ENCODE data around the gene TEX101.
"Not testable (repeated sequence)": the region's sequence is repeated elsewhere in the genome, so short reads cannot be mapped to it uniquely, and the experiment has no call there.

TEX101 gene, protein sequence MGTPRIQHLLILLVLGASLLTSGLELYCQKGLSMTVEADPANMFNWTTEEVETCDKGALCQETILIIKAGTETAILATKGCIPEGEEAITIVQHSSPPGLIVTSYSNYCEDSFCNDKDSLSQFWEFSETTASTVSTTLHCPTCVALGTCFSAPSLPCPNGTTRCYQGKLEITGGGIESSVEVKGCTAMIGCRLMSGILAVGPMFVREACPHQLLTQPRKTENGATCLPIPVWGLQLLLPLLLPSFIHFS

GRCh38 chr19:43414554-43414953 lies at the start of gene TEX101:
Gene TEX101 (plus strand): TSS chr19:43414890. CDS start chr19:43415920, 1,030 bp downstream.
- no peak for DNase-seq (ENCODE audit: low spot score)

DNA sequence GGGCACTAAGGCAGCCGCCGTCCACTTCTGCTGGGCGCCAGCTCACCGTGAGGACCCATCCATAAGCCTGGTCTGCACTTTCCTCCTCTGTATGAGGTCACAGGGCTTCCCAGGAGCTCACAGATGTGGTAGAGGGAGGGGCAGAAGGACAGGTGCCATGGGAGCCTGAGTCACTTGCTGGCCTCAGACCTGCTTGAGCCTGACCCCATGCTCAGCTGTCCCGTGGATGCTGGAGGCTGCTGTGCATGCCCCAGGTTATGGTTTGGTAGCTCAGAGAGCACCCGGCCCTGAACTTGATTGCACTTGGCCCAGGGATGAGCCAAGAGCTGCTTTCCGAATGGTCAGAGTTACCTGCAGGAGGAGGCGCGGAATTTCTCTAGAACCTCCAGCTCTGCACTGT lies 49.0 kb upstream of the TEX101 start:
- DNase-seq (ENCODE audit: low spot score), result not testable (repeated sequence)

DNA sequence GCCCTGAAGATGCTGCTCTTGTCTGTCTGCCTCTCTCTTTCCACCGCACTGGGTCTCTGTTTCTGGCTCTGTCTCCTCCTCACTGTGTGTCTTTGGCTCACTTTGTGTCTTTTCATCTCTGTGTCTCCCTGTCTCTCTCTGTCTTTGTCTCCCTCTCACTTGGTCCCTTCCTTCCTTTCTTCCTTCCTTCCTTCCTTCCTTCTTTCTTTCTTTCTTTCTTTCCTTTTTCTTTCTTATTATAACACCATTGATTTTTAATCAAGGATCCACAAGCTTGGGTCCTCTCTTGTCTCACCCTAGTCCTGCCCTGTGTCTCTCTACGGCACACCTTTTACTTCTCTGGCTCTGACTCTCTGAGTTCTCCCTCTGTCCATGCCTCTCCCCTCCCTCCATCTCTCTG lies 46.9 kb upstream of the TEX101 start:
- no peak for DNase-seq (ENCODE audit: low spot score)

DNA sequence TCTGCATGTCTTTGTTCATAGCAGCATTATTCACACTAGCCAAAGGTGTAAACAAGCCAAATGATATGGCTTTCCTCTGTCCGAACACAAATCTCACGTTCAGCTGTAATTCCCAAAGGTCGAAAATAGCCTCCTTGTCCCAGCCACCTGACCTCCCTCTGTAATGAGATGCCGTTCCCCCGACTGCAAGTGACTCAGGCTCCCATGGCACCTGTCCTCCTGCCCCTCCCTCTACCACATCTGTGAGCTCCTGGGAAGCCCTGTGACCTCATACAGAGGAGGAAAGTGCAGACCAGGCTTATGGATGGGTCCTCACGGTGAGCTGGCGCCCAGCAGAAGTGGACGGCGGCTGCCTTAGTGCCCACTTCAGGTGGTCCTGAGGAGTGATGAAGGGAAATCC lies 45.8 kb upstream of the TEX101 start:
- DNase-seq (ENCODE audit: low spot score), result not testable (repeated sequence)

- DNase-seq (ENCODE audit: low spot score), result no peak
These were observed 42.8 kb upstream of the TEX101 start for GRCh38 chr19:43371909-43372308.

- no peak for DNase-seq (ENCODE audit: low spot score)
These were observed 42.2 kb upstream of the TEX101 start for GRCh38 chr19:43372462-43372861.

GRCh38 chr19:43377624-43378023 lies 37.1 kb upstream of the TEX101 start:
- not testable (repeated sequence) for DNase-seq (ENCODE audit: low spot score)

DNA sequence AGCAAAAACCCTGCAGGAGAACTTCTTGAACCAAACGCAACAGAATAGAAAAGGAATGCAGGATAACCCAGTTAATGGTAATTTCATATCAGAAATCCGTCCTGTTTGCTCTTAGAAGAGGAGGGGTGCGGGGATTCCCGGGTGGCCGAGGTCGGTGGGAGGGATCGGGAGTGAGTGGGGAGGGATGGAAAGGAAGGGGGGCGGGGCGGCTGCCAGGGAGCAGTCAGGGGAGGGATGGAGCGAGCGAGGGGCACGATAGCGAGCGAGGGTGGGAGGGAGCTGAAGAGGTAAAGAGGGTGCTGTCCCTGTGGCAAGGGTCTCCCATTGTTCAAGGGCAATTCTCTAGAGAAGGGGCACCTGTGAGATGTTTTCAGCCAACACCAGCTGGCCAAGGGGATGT lies 34.7 kb upstream of the TEX101 start:
- no peak for DNase-seq (ENCODE audit: low spot score)

DNA sequence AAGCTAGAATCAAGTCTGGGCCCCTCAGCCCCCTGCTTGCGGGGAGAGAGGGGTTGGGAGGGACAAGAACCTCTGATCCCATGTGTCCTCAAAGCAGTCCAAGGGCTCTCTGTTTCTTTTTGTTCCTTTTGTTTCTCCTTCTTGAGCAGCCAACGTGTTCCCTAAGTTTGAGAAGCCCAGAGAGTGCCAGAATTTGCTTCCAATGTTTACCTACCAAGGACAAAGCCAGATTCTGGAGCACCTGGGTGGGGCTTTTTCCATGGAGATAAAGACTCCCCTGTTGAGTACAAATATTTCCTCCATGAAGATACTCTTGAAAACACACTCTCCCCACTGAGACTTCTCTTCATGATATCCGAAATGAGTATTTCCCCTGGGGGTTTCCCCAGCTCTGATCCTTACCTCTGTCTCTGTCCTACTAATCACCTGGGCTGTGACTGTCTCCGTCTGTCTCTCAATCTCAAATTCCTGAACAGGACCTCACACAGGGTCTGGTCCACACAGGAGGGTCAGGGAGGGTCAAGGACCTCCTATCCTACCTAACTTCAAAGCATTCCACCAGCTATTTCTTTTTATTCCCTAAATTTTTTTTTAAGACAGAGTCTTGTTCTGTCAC lies 33.8 kb upstream of the TEX101 start:
- no peak for DNase-seq (ENCODE audit: low spot score)

GRCh38 chr19:43382586-43383216 lies 32.0 kb upstream of the TEX101 start:
- DNase-seq (ENCODE audit: low spot score), result not testable (repeated sequence)

DNA sequence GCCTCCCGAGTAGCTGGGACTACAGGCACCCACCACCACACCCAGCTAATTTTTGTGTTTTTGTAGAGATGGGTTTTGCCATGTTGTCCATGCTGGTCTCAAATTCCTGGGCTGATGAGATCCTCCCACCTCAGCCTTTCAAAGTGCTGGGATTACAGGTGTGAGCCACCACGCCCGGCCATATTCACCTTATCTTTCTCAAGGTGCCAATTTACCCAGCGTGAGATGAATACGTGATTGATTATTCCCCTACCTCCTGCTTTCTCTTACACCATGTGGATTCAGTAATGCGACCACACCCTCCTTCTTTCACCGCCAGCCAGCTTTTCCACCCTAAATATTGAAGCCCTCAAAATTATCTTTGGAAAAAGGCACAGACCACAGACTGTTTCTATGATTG lies 31.4 kb upstream of the TEX101 start:
- DNase-seq (ENCODE audit: low spot score), result not testable (repeated sequence)

GRCh38 chr19:43383759-43384158 lies 30.9 kb upstream of the TEX101 start:
- DNase-seq (ENCODE audit: low spot score), result not testable (repeated sequence)

DNA sequence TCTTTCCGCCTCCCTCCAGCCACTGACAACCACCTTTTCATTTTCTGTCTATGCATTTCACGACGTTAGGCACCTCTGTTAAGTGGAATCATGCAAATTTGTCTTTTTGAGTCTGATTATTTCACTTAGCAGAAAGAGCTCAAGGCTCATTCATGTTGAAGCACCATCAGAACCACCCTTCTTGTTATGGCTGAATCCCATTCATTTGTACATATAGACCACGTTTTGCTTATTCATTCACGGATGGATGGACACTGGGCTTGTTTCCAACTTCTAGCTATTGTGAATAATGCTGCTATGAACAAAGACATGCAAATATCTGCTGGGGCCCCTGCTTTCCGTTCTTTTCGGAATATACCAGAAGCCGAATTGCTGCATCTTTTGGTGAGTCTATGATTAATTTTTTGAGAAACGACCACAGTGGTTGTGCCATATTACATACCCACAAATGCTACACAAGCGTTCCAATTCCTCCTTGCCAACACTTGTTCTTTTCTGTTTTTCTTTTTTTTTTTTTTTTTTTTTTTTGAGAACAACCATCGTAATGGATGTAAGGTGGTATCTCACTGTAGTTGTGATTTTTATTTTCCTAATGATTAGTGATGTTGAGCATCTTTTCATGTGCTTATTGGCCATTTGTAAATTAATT lies 23.7 kb upstream of the TEX101 start:
- DNase-seq (ENCODE audit: low spot score), result not testable (repeated sequence)

DNA sequence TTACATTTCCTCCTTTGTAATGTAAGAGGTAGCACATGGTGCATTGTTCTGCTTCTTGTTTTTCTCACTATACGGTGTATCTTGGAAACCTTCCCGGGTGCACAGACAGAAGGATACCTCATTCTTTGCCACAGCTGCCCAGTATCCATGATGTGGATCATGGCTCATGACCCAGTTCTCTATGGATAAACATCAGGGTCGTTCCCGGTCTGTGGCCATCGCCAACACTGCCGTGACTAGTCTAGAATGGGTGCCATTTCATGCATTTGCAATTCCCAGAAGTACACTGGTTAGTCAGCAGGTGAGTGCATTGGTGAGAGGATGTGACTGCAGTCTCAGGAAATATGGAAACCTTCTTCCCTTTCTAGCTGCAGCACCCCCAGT lies 23.1 kb upstream of the TEX101 start:
- DNase-seq (ENCODE audit: low spot score), result not testable (repeated sequence)

GRCh38 chr19:43393501-43393900 lies 21.2 kb upstream of the TEX101 start:
- DNase-seq (ENCODE audit: low spot score), result not testable (repeated sequence)

DNA sequence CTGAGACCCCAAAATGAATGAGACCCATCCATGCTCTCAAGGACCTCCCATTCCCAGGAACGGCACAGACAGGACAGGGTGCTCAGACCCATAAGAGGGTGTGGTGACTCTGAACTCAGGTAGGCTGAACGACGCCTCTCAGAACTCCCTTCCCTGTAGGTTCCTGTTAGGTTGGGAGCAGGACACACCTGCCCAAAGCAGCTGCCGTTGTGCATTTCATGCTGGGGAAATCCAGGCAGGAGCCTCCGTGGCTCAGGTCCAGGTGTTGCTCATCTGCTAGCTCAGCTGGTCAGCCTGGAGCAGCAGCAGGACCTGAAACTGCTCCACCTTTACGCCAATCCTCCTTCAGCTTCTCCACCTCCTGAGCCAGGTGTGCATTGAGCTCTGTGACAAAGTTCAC lies 19.1 kb upstream of the TEX101 start:
- DNase-seq (ENCODE audit: low spot score), result no peak

GRCh38 chr19:43406297-43406696 lies 8.4 kb upstream of the TEX101 start:
- no peak for DNase-seq (ENCODE audit: low spot score)

DNA sequence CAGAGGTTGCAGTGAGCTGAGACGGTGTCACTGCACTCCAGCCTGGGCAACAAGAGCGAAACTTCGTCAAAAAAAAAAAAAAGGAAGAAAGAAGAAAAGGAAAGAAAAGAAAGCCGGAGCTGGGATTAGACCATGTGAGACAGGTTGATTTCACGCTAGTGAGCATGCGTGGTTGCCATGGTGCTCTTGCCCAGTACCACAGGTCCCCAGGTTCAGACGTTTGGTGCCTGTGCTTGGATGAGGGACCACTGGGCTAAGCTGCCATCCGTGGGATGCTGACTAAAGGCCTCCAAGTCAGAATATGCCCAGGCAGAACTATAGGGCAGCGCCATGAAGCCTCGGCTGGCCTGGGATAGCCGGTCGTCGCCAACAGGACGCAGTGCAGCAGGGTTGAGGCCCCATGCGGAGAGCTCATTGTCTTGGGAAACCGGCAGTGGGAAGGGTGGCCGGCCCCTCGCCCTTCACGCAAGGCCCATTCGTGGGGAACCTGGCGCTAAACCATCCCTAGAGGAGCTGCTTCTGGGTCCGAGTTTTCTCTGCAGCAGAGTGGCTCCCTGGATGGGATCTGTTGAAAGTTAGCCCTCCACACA lies 7.2 kb upstream of the TEX101 start:
- DNase-seq (ENCODE audit: low spot score), result no peak

GRCh38 chr19:43408043-43408442 lies 6.6 kb upstream of the TEX101 start:
- no peak for DNase-seq (ENCODE audit: low spot score)

DNA sequence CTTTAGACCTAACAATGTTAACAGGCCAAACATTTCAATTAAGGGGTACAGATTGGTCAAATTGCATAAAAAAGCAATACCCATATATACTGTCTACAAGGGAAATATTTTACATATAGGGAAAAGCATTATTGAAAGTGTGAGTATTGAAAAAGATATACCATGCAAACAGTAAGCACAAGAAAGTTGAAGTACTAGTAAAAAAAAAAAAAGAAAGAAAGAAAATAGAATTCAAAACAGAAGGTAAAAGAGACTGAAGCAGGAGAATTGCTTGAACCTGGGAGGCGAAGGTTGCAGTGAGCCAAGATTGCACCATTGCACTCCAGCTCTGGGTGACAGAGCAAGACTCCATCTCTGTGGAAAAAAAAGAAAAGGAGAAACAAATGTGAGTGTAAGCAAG lies 5.3 kb upstream of the TEX101 start:
- DNase-seq (ENCODE audit: low spot score), result no peak

DNA sequence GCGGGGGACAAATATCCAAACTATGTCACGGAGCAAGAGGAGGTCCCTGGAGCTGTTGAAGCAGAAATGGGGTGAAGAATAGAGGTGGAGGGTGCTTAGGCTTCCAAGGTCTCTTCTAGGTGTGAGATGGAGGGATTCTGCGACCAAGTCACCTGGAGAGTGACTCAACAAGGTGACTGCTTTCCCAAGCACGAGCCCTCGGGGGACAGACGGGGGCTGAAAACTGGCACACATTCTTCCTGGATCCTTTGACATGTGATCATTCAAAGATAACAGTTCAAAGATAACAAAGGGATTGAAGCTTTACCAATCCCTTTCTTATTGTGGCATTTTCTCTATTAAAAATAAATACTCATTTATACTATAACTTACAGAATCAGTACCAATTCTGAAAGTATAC lies 2.2 kb upstream of the TEX101 start:
- DNase-seq (ENCODE audit: low spot score), result no peak

GRCh38 chr19:43416951-43417623 lies 2.4 kb downstream of the TEX101 start:
- DNase-seq (ENCODE audit: low spot score), result no peak
